Tibial nerve (tissue), 3 donors: ENCODE measurements around the gene ASPSCR1.

Experiments
- POLR2A ChIP-seq, 2 donors: fragments of 450-650 bp; IDR thresholded peaks; one replicate each; pipeline ENCODE4 v1.6.1; 2017; ENCODE audit warnings: antibody characterized with exemption in 2 of 2, mild to moderate bottlenecking in 2 of 2, moderate library complexity in 2 of 2
- TF ChIP-seq, protein P1 (sequence below), 5 experiments: fragments of 200-600 bp in 3 of 5; fragments of 450-650 bp in 2 of 5; sonication (generic) in 3 of 5; IDR thresholded peaks; one replicate each; pipeline ENCODE4 v1.5.1; 2016 to 2019; ENCODE audit warnings: antibody characterized with exemption in 5 of 5, mild to moderate bottlenecking in 3 of 5, moderate library complexity in 2 of 5

DNA sequence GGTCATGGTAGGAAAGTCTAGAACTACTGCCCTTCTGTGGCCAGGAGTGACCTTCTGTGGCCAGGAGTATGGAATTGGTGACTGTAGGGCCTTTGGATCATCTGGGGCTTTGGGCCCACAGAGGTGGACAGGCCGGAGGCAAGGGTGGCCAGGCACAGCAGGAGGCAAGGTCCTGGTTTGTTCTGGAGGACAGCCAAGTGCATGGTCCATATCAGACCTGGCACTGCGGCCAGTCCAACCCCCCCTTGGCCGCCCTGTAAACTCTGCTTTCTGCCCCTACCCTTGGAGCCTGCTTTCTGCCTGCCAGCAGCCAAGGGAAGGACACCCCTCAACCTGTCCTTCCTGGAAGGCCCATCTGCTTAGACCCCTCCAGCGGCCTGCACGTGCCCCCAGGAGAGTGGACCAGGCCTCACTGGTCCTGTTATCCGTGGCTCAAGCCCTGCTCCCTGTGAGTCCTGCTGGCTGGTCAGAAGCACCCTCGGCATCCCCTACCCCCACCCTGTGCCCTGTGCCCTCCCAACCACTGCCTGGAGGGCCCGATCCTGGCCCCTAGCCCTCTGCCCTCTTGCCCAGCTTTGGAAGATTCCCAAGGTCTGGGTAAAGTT, 62.4 kb downstream of the ASPSCR1 start:
- no peak for TF ChIP-seq POLR2A (IDR thresholded peaks at IDR 0.05)
- TF ChIP-seq, protein P1, sequence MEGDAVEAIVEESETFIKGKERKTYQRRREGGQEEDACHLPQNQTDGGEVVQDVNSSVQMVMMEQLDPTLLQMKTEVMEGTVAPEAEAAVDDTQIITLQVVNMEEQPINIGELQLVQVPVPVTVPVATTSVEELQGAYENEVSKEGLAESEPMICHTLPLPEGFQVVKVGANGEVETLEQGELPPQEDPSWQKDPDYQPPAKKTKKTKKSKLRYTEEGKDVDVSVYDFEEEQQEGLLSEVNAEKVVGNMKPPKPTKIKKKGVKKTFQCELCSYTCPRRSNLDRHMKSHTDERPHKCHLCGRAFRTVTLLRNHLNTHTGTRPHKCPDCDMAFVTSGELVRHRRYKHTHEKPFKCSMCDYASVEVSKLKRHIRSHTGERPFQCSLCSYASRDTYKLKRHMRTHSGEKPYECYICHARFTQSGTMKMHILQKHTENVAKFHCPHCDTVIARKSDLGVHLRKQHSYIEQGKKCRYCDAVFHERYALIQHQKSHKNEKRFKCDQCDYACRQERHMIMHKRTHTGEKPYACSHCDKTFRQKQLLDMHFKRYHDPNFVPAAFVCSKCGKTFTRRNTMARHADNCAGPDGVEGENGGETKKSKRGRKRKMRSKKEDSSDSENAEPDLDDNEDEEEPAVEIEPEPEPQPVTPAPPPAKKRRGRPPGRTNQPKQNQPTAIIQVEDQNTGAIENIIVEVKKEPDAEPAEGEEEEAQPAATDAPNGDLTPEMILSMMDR (IDR thresholded peaks at IDR 0.05): no peak
